ENCODE measurements around the gene DGKE. TPM values are rescaled to one million over a fixed set of nuclear protein-coding genes. Genes with fewer than 3 reads are reported as not detected.

Gene DGKE
- polyA plus RNA-seq, 4 donors, result 0.27 to 2.8 (median 1.3) TPM

GRCh38 chr17:56890906-56891674, 57.1 kb downstream of the DGKE start:
- WGBS, 3 donors, result 90 to 98% (median 91%) methylated on average over 7 of the region's 7 CpGs
- H3K4me1 ChIP-seq (ENCODE audit: control insufficient read depth in 3 of 3, insufficient read depth in 2 of 3, low read depth in 1 of 3, low read length in 2 of 3), result peaks cover 0 to 12% (median 5%) of the 10 kb centered on the region in 3 donors
- FAIRE-seq, result no peak
- no peak for DNase-seq
- H3K36me3 ChIP-seq (ENCODE audit: control insufficient read depth in 3 of 3, insufficient read depth in 2 of 3, low read depth in 1 of 3, low read length in 3 of 3), result peaks cover 23 to 79% (median 54%) of the 10 kb centered on the region in 3 donors
- no peak overlapping the region for H3K4me3 ChIP-seq (ENCODE audit: low read depth in 1 of 3, low read length in 3 of 3)
- H3K9me3 ChIP-seq (ENCODE audit: control insufficient read depth in 2 of 2, insufficient read depth in 1 of 2, low read depth in 1 of 2, low read length in 1 of 2), result peaks cover 4 to 18% of the 10 kb centered on the region in 2 donors
- no peaks in the 10 kb centered on the region for H3K27me3 ChIP-seq (ENCODE audit: control insufficient read depth in 3 of 3, insufficient read depth in 3 of 3, low read length in 3 of 3)
- H3K27ac ChIP-seq (ENCODE audit: low read depth in 1 of 3, low read length in 2 of 3), result no peak overlapping the region

GRCh38 chr17:56891751-56892150, 57.8 kb downstream of the DGKE start:
- H3K36me3 ChIP-seq (ENCODE audit: control insufficient read depth in 3 of 3, insufficient read depth in 2 of 3, low read depth in 1 of 3, low read length in 3 of 3), result peaks cover 24 to 81% (median 54%) of the 10 kb centered on the region in 3 donors
- 82 to 94% (median 91%) methylated on average over 16 of the region's 16 CpGs for WGBS, 3 donors
- no peak for DNase-seq
- no peaks in the 10 kb centered on the region for H3K27me3 ChIP-seq (ENCODE audit: control insufficient read depth in 3 of 3, insufficient read depth in 3 of 3, low read length in 3 of 3)
- no peak for FAIRE-seq
- peaks cover 0 to 6% (median 3%) of the 10 kb centered on the region in 3 donors for H3K4me1 ChIP-seq (ENCODE audit: control insufficient read depth in 3 of 3, insufficient read depth in 2 of 3, low read depth in 1 of 3, low read length in 2 of 3)
- peaks cover 4 to 18% of the 10 kb centered on the region in 2 donors for H3K9me3 ChIP-seq (ENCODE audit: control insufficient read depth in 2 of 2, insufficient read depth in 1 of 2, low read depth in 1 of 2, low read length in 1 of 2)
- no peak overlapping the region for H3K4me3 ChIP-seq (ENCODE audit: low read depth in 1 of 3, low read length in 3 of 3)
- H3K27ac ChIP-seq (ENCODE audit: low read depth in 1 of 3, low read length in 2 of 3), result no peak overlapping the region

- DNase-seq (no peak), FAIRE-seq (no peak)
Measured at GRCh38 chr17:56892333-56892732, 58.4 kb downstream of the DGKE start.

GRCh38 chr17:56893503-56893902, 59.6 kb downstream of the DGKE start:
- no peak for FAIRE-seq

More at GRCh38 chr17:56892333-56892732, 58.4 kb downstream of the DGKE start:
- Histone ChIP-seq H3K4me1 (ENCODE audit: control insufficient read depth in 3 of 3, insufficient read depth in 2 of 3, low read depth in 1 of 3, low read length in 2 of 3) (peaks cover 0 to 2% (median 0%) of the 10 kb centered on the region in 3 donors), H3K27me3 (ENCODE audit: control insufficient read depth in 3 of 3, insufficient read depth in 3 of 3, low read length in 3 of 3) (no peaks in the 10 kb centered on the region), H3K4me3 (ENCODE audit: low read depth in 1 of 3, low read length in 3 of 3) (no peak overlapping the region), H3K9me3 (ENCODE audit: control insufficient read depth in 2 of 2, insufficient read depth in 1 of 2, low read depth in 1 of 2, low read length in 1 of 2) (peaks cover 4 to 15% of the 10 kb centered on the region in 2 donors), H3K36me3 (ENCODE audit: control insufficient read depth in 3 of 3, insufficient read depth in 2 of 3, low read depth in 1 of 3, low read length in 3 of 3) (peaks cover 30 to 85% (median 59%) of the 10 kb centered on the region in 3 donors), H3K27ac (ENCODE audit: low read depth in 1 of 3, low read length in 2 of 3) (no peak overlapping the region)
- WGBS, 3 donors, result 94 to 98% (median 97%) methylated on average over 1 of the region's 1 CpG

GRCh38 chr17:56894859-56895455, 61.0 kb downstream of the DGKE start:
- Histone ChIP-seq H3K36me3 (ENCODE audit: control insufficient read depth in 3 of 3, insufficient read depth in 2 of 3, low read depth in 1 of 3, low read length in 3 of 3) (peaks cover 41 to 87% (median 58%) of the 10 kb centered on the region in 3 donors), H3K4me1 (ENCODE audit: control insufficient read depth in 3 of 3, insufficient read depth in 2 of 3, low read depth in 1 of 3, low read length in 2 of 3) (no peaks in the 10 kb centered on the region), H3K4me3 (ENCODE audit: low read depth in 1 of 3, low read length in 3 of 3) (no peak overlapping the region), H3K27me3 (ENCODE audit: control insufficient read depth in 3 of 3, insufficient read depth in 3 of 3, low read length in 3 of 3) (no peaks in the 10 kb centered on the region), H3K27ac (ENCODE audit: low read depth in 1 of 3, low read length in 2 of 3) (no peak overlapping the region), H3K9me3 (ENCODE audit: control insufficient read depth in 2 of 2, insufficient read depth in 1 of 2, low read depth in 1 of 2, low read length in 1 of 2) (no peaks in the 10 kb centered on the region)
- no peak for FAIRE-seq
- WGBS, 3 donors, result 91 to 97% (median 94%) methylated on average over 20 of the region's 20 CpGs
- DNase-seq, result no peak

More at GRCh38 chr17:56893503-56893902, 59.6 kb downstream of the DGKE start:
- H3K9me3 ChIP-seq (ENCODE audit: control insufficient read depth in 2 of 2, insufficient read depth in 1 of 2, low read depth in 1 of 2, low read length in 1 of 2), result peaks cover 2 to 3% of the 10 kb centered on the region in 2 donors
- no peak overlapping the region for H3K27ac ChIP-seq (ENCODE audit: low read depth in 1 of 3, low read length in 2 of 3)
- no peaks in the 10 kb centered on the region for H3K27me3 ChIP-seq (ENCODE audit: control insufficient read depth in 3 of 3, insufficient read depth in 3 of 3, low read length in 3 of 3)
- H3K4me1 ChIP-seq (ENCODE audit: control insufficient read depth in 3 of 3, insufficient read depth in 2 of 3, low read depth in 1 of 3, low read length in 2 of 3), result peaks cover 0 to 2% (median 0%) of the 10 kb centered on the region in 3 donors
- peaks cover 36 to 82% (median 58%) of the 10 kb centered on the region in 3 donors for H3K36me3 ChIP-seq (ENCODE audit: control insufficient read depth in 3 of 3, insufficient read depth in 2 of 3, low read depth in 1 of 3, low read length in 3 of 3)
- 78 to 81% (median 81%) methylated on average over 7 of the region's 7 CpGs for WGBS, 3 donors
- no peak overlapping the region for H3K4me3 ChIP-seq (ENCODE audit: low read depth in 1 of 3, low read length in 3 of 3)
- DNase-seq, result no peak

GRCh38 chr17:56896217-56896967, 62.4 kb downstream of the DGKE start:
- peaks cover 43 to 88% (median 52%) of the 10 kb centered on the region in 3 donors for H3K36me3 ChIP-seq (ENCODE audit: control insufficient read depth in 3 of 3, insufficient read depth in 2 of 3, low read depth in 1 of 3, low read length in 3 of 3)
- H3K4me1 ChIP-seq (ENCODE audit: control insufficient read depth in 3 of 3, insufficient read depth in 2 of 3, low read depth in 1 of 3, low read length in 2 of 3), result no peaks in the 10 kb centered on the region
- no peaks in the 10 kb centered on the region for H3K9me3 ChIP-seq (ENCODE audit: control insufficient read depth in 2 of 2, insufficient read depth in 1 of 2, low read depth in 1 of 2, low read length in 1 of 2)
- WGBS, 3 donors, result 70 to 76% (median 71%) methylated on average over 3 of the region's 3 CpGs
- H3K27ac ChIP-seq (ENCODE audit: low read depth in 1 of 3, low read length in 2 of 3), result peak overlapping the region in 1 of 3 donors; percentile 53
- H3K4me3 ChIP-seq (ENCODE audit: low read depth in 1 of 3, low read length in 3 of 3), result no peak overlapping the region
- no peaks in the 10 kb centered on the region for H3K27me3 ChIP-seq (ENCODE audit: control insufficient read depth in 3 of 3, insufficient read depth in 3 of 3, low read length in 3 of 3)
- DNase-seq (no peak), FAIRE-seq (no peak)

GRCh38 chr17:56896968-56897359, 63.0 kb downstream of the DGKE start:
- Histone ChIP-seq H3K27me3 (ENCODE audit: control insufficient read depth in 3 of 3, insufficient read depth in 3 of 3, low read length in 3 of 3) (no peaks in the 10 kb centered on the region), H3K9me3 (ENCODE audit: control insufficient read depth in 2 of 2, insufficient read depth in 1 of 2, low read depth in 1 of 2, low read length in 1 of 2) (no peaks in the 10 kb centered on the region), H3K27ac (ENCODE audit: low read depth in 1 of 3, low read length in 2 of 3) (peak overlapping the region in 1 of 3 donors; percentile 53), H3K36me3 (ENCODE audit: control insufficient read depth in 3 of 3, insufficient read depth in 2 of 3, low read depth in 1 of 3, low read length in 3 of 3) (peaks cover 42 to 88% (median 47%) of the 10 kb centered on the region in 3 donors), H3K4me1 (ENCODE audit: control insufficient read depth in 3 of 3, insufficient read depth in 2 of 3, low read depth in 1 of 3, low read length in 2 of 3) (no peaks in the 10 kb centered on the region), H3K4me3 (ENCODE audit: low read depth in 1 of 3, low read length in 3 of 3) (no peak overlapping the region)
- DNase-seq (peak; percentile 39 to 64), FAIRE-seq (no peak)
- 36 to 68% (median 51%) methylated on average over 4 of the region's 4 CpGs for WGBS, 3 donors
